CD1c-positive myeloid dendritic cell (primary cell): ENCODE measurements around the gene RANBP3L.
A peak's percentile ranks its signal among the peaks of the same experiment; 100 is the strongest.

Experiments used
- DNase-seq: peaks from one replicate; pipeline ENCODE4 v3.0.0-alpha.2; 2016; ENCODE audit errors: extremely low spot score

Gene RANBP3L

GRCh38 chr5:36243653-36244052, 58.0 kb downstream of the RANBP3L start:
- DNase-seq, result no peak

- DNase-seq, result no peak
Measured at GRCh38 chr5:36242534-36243485, 58.9 kb downstream of the RANBP3L start.

GRCh38 chr5:36241631-36242533, 59.8 kb downstream of the RANBP3L start, which contains the start of gene NADK2:
Gene NADK2 (minus strand): TSS chr5:36241925. CDS start chr5:36241798, 127 bp downstream.
- peak; percentile 98 for DNase-seq

GRCh38 chr5:36240779-36241630, 60.7 kb downstream of the RANBP3L start:
- DNase-seq, result peak; percentile 29

- no peak for DNase-seq
Measured at GRCh38 chr5:36239370-36240293, 62.1 kb downstream of the RANBP3L start.

GRCh38 chr5:36238502-36239295, 63.0 kb downstream of the RANBP3L start:
- DNase-seq, result no peak

- no peak for DNase-seq
Measured at GRCh38 chr5:36237751-36238150, 64.0 kb downstream of the RANBP3L start.

- peak; percentile 24 for DNase-seq
Measured at GRCh38 chr5:36236801-36237200, 64.9 kb downstream of the RANBP3L start.

GRCh38 chr5:36232533-36232932, 69.2 kb downstream of the RANBP3L start:
- no peak for DNase-seq

- DNase-seq, result no peak
Measured at GRCh38 chr5:36230151-36230790, 71.4 kb downstream of the RANBP3L start.

- DNase-seq, result no peak
Measured at GRCh38 chr5:36228505-36228904, 73.2 kb downstream of the RANBP3L start.

GRCh38 chr5:36227046-36227445, 74.7 kb downstream of the RANBP3L start:
- no peak for DNase-seq

GRCh38 chr5:36222620-36223019, 79.1 kb downstream of the RANBP3L start:
- DNase-seq, result no peak

GRCh38 chr5:36217988-36218387, 83.7 kb downstream of the RANBP3L start:
- DNase-seq, result no peak

GRCh38 chr5:36217567-36217966, 84.1 kb downstream of the RANBP3L start:
- no peak for DNase-seq

- no peak for DNase-seq
Measured at GRCh38 chr5:36215910-36216309, 85.8 kb downstream of the RANBP3L start.

- no peak for DNase-seq
Measured at GRCh38 chr5:36214436-36214835, 87.3 kb downstream of the RANBP3L start.

- no peak for DNase-seq
Measured at GRCh38 chr5:36209664-36210063, 92.0 kb downstream of the RANBP3L start.

GRCh38 chr5:36208786-36209185, 92.9 kb downstream of the RANBP3L start:
- DNase-seq, result no peak
